GM21423 (cell line): ENCODE data around the gene ARMC6.
"Not testable (repeated sequence)": the region's sequence is repeated elsewhere in the genome, so short reads cannot be mapped to it uniquely, and the experiment has no call there.

Experiments
- ATAC-seq: cut with Tn5 transposase; IDR thresholded peaks from one replicate; pipeline ENCODE4 v1.9.1; 2021; ENCODE audit warnings: mild to moderate bottlenecking, moderate library complexity; ENCODE audit not compliant: unreplicated experiment

The ARMC6 gene

GRCh38 chr19:19074196-19074882 is 40.9 kb downstream of the ARMC6 start:
- ATAC-seq, result no peak

- ATAC-seq, result no peak
Measured at GRCh38 chr19:19075126-19075525, 41.7 kb downstream of the ARMC6 start.

- no peak for ATAC-seq
Measured at GRCh38 chr19:19076476-19076875, 43.1 kb downstream of the ARMC6 start.

GRCh38 chr19:19077103-19077502 is 43.7 kb downstream of the ARMC6 start:
- ATAC-seq, result no peak

- ATAC-seq, result no peak
Measured at GRCh38 chr19:19078801-19079200, 45.4 kb downstream of the ARMC6 start.

GRCh38 chr19:19079571-19079970 is 46.2 kb downstream of the ARMC6 start:
- ATAC-seq, result no peak

GRCh38 chr19:19081642-19082151 is 48.3 kb downstream of the ARMC6 start:
- no peak for ATAC-seq

- ATAC-seq, result no peak
Measured at GRCh38 chr19:19083413-19084178, 50.2 kb downstream of the ARMC6 start.

GRCh38 chr19:19087676-19088075 is 54.3 kb downstream of the ARMC6 start:
- ATAC-seq, result no peak

- no peak for ATAC-seq
Measured at GRCh38 chr19:19094513-19094912, 61.1 kb downstream of the ARMC6 start.

GRCh38 chr19:19095691-19096090 is 62.3 kb downstream of the ARMC6 start:
- no peak for ATAC-seq

- no peak for ATAC-seq
Measured at GRCh38 chr19:19096641-19097627, 63.5 kb downstream of the ARMC6 start.

- ATAC-seq, result no peak
Measured at GRCh38 chr19:19098084-19098702, 64.8 kb downstream of the ARMC6 start.

GRCh38 chr19:19098703-19099632 is 65.6 kb downstream of the ARMC6 start:
- ATAC-seq, result no peak

- ATAC-seq, result no peak
Measured at GRCh38 chr19:19101540-19101939, 68.1 kb downstream of the ARMC6 start.

- not testable (repeated sequence) for ATAC-seq
Measured at GRCh38 chr19:19102566-19102965, 69.2 kb downstream of the ARMC6 start.

GRCh38 chr19:19103167-19103566 is 69.8 kb downstream of the ARMC6 start:
- no peak for ATAC-seq

GRCh38 chr19:19105365-19106055 is 72.1 kb downstream of the ARMC6 start:
- ATAC-seq, result no peak

- ATAC-seq, result no peak
Measured at GRCh38 chr19:19106056-19106551, 72.7 kb downstream of the ARMC6 start.
